Caco-2 (cell line): ENCODE measurements around the gene PSG5. TPM values are rescaled to one million over a fixed set of nuclear protein-coding genes. Genes with fewer than 3 reads are reported as not detected.
"Not testable (repeated sequence)": the region's sequence is repeated elsewhere in the genome, so short reads cannot be mapped to it uniquely, and the experiment has no call there.

Experiments used
- BruUV-seq: library from RNA; stranded (reverse); fragments of 400-500 nt; replicated peaks from 2 replicates; lab custom pipeline; 2021; lab: Mats Ljungman, UMichigan
- CTCF ChIA-PET: fragments of 300-600 bp; sonication (Branson Sonifier 250); formaldehyde crosslinking; loops from one replicate; lab custom pipeline; 2022; ENCODE audit warnings: antibody characterized with exemption; lab: Charles Lee
- POLR2A ChIA-PET: fragments of 300-600 bp; sonication (Branson Sonifier 250); formaldehyde crosslinking; loops from one replicate; lab custom pipeline; 2022; ENCODE audit warnings: antibody characterized with exemption; lab: Charles Lee
- DNase-seq, 2 experiments: peaks; one replicate each; pipeline versions ENCODE4 v3.0.0 to v3.0.0-alpha.2; 2020 to 2022
- H3K27me3 ChIP-seq: replicated peaks from 2 replicates; pipeline ENCODE4 v1.6.0; 2011; ENCODE audit warnings: low read length; ENCODE audit not compliant: control insufficient read depth, insufficient read depth
- H3K36me3 ChIP-seq: 2 replicates; pipeline ENCODE4 v1.5.1; 2011; ENCODE audit warnings: low read length; ENCODE audit not compliant: control insufficient read depth, insufficient read depth
- H3K4me1 ChIP-seq: fragments of 250-450 bp; sonication (Bioruptor Pico); 2 replicates; pipeline ENCODE4 v1.5.1; 2020; ENCODE audit warnings: mild to moderate bottlenecking
- H3K4me3 ChIP-seq: 2 replicates; pipeline ENCODE4 v1.5.1; 2011; ENCODE audit warnings: low read depth, mild to moderate bottlenecking, control low read depth, low read length
- H3K9me3 ChIP-seq: fragments of 250-450 bp; sonication (Bioruptor Pico); 2 replicates; pipeline ENCODE4 v1.5.1; 2020; ENCODE audit warnings: mild to moderate bottlenecking, moderate library complexity
- H3K27ac Mint-ChIP-seq: one replicate; pipeline ENCODE4 v1.8.0; 2022; ENCODE audit warnings: mixed read lengths; ENCODE audit not compliant: unreplicated experiment
- H3K27me3 Mint-ChIP-seq: one replicate; pipeline ENCODE4 v1.8.0; 2022; ENCODE audit warnings: mixed read lengths; ENCODE audit not compliant: insufficient read depth, unreplicated experiment
- H3K36me3 Mint-ChIP-seq: one replicate; pipeline ENCODE4 v1.8.0; 2022; ENCODE audit warnings: mild to moderate bottlenecking, mixed read lengths; ENCODE audit not compliant: insufficient read depth, unreplicated experiment
- H3K4me1 Mint-ChIP-seq: one replicate; pipeline ENCODE4 v1.8.0; 2022; ENCODE audit warnings: low read depth, mixed read lengths; ENCODE audit not compliant: unreplicated experiment
- H3K4me3 Mint-ChIP-seq: one replicate; pipeline ENCODE4 v1.8.0; 2022; ENCODE audit warnings: mild to moderate bottlenecking, moderate library complexity, mixed read lengths; ENCODE audit not compliant: unreplicated experiment
- H3K9me3 Mint-ChIP-seq: one replicate; pipeline ENCODE4 v1.8.0; 2022; ENCODE audit warnings: mixed read lengths; ENCODE audit not compliant: unreplicated experiment
- intact Hi-C: fragments of 100-400 bp; cut with micrococcal nuclease; formaldehyde crosslinking; loops from one replicate; pipeline ENCODE4 v1.10.0; 2022; ENCODE audit not compliant: unreplicated experiment
- total RNA-seq: library from RNA; stranded (reverse); gene quantifications from 2 replicates; pipeline ENCODE4 v1.2.3, GENCODE V29; 2022
- TF ChIP-seq, protein P1 (sequence below), 2 experiments: fragments of 200-600 bp in 1 of 2; IDR thresholded peaks; 1 replicate in 1 of 2; 2 replicates in 1 of 2; pipeline versions ENCODE4 v1.5.1 to v1.8.0; 2011 to 2022; ENCODE audit warnings: antibody characterized with exemption in 1 of 2, control low read depth in 1 of 2, inconsistent platforms in 1 of 2, low read depth in 1 of 2, low read length in 1 of 2, mild to moderate bottlenecking in 1 of 2, moderate library complexity in 1 of 2; ENCODE audit not compliant: insufficient read depth in 1 of 2, severe bottlenecking in 1 of 2, unreplicated experiment in 1 of 2

PSG5 gene
- total RNA-seq, 1 experiment from 2014 or later: 1.7 TPM

DNA sequence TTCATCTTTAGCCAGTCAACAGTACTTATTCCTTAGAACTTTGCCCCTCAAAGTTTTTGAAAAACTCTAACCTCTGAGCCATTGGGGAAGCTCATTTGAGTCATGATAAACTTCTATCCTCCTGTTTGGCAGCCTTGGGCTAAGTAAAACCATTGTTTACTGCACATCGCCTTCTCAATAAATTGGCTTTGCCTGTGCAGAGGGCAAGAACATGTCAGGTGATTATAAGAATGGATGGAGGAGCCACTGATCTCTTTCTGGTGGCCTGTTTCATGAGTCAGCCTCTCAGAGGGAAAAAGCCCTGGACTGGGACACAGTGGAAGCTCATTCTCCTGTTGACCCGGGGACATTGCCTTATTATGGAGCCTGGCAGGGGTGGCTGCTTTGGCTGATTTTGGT, 38.5 kb upstream of the PSG5 start:
- Histone ChIP-seq H3K9me3 (no peaks in the 10 kb centered on the region), H3K4me1 (no peaks in the 10 kb centered on the region), H3K27me3 (no peaks in the 10 kb centered on the region), H3K4me3 (no peak overlapping the region), H3K36me3 (no peaks in the 10 kb centered on the region)
- intact Hi-C loops: no loop called here
- BruUV-seq: no TSS peak
- no peaks in the 10 kb centered on the region for H3K4me1 Mint-ChIP-seq
- ChIA-PET CTCF (no interaction called here), POLR2A (no interaction called here)
- TF ChIP-seq, protein P1, sequence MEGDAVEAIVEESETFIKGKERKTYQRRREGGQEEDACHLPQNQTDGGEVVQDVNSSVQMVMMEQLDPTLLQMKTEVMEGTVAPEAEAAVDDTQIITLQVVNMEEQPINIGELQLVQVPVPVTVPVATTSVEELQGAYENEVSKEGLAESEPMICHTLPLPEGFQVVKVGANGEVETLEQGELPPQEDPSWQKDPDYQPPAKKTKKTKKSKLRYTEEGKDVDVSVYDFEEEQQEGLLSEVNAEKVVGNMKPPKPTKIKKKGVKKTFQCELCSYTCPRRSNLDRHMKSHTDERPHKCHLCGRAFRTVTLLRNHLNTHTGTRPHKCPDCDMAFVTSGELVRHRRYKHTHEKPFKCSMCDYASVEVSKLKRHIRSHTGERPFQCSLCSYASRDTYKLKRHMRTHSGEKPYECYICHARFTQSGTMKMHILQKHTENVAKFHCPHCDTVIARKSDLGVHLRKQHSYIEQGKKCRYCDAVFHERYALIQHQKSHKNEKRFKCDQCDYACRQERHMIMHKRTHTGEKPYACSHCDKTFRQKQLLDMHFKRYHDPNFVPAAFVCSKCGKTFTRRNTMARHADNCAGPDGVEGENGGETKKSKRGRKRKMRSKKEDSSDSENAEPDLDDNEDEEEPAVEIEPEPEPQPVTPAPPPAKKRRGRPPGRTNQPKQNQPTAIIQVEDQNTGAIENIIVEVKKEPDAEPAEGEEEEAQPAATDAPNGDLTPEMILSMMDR (IDR thresholded peaks at IDR 0.05; ENCODE audit: insufficient read depth in 1 of 2, low read depth in 1 of 2, low read length in 1 of 2, severe bottlenecking in 1 of 2, unreplicated experiment in 1 of 2): no peak
- DNase-seq: no peak
- no peak overlapping the region for H3K4me3 Mint-ChIP-seq
- H3K36me3 Mint-ChIP-seq: no peaks in the 10 kb centered on the region
- peaks cover 11% of the 10 kb centered on the region for H3K9me3 Mint-ChIP-seq
- no peak overlapping the region for H3K27ac Mint-ChIP-seq
- H3K27me3 Mint-ChIP-seq: no peaks in the 10 kb centered on the region

DNA sequence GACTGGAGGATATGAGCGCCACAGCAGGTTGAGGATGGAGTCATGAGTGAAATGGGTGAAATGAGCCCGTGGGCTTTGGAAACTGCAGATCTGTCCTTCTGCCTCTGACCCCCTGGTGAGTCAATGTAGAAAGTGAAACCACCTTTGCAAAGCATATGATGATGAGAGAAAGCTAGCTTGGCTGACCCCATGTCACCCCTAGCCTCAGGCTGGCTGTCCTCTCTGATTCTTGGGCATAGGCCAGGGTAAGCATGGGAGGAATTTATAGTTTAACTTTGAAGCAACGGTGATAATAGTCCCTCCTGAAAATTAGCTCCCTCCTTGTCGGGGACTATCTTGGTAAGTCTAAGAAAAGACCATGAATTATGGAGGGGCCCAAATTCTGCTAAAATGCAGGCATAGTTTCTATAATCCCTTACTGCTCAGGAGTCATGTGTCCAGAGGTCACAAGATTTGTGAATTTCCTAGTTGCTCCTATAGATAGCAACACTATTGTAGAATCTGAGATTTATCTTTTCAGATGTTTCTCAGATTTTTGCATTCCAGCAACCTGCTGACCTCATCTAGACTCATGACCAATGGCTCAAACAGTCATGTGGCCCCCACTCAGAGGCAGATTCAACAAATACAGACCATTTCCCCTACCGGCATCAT, 38.0 kb upstream of the PSG5 start:
- H3K27me3 Mint-ChIP-seq, intact Hi-C loops, H3K4me1 ChIP-seq, H3K9me3 Mint-ChIP-seq, BruUV-seq, H3K27me3 ChIP-seq, DNase-seq, CTCF ChIA-PET, H3K4me1 Mint-ChIP-seq, H3K4me3 ChIP-seq, H3K4me3 Mint-ChIP-seq, POLR2A ChIA-PET, H3K36me3 Mint-ChIP-seq, H3K36me3 ChIP-seq, H3K27ac Mint-ChIP-seq, H3K9me3 ChIP-seq: not testable (repeated sequence)

DNA sequence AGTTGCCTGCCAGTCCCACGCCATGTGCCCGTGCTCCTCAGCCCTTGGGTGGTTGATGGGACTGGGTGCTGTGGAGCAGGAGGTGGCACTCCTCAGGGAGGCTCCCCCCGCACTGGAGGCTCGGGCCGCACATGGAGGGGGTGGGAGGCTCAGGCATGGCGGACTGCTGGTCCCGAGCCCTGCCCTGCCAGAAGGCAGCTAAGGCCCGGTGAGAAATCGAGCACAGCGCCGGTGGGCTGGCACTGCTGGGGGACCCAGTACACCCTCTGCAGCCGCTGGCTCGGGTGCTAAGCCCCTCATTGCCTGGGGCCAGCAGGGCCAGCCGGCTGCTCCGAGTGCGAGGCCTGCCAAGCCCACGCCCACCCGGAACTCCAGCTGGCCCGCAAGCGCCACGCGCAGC, 35.6 kb upstream of the PSG5 start:
- H3K36me3 Mint-ChIP-seq, intact Hi-C loops, DNase-seq, H3K36me3 ChIP-seq, POLR2A ChIA-PET, H3K9me3 ChIP-seq, H3K4me1 ChIP-seq, BruUV-seq, H3K4me1 Mint-ChIP-seq, H3K27ac Mint-ChIP-seq, H3K9me3 Mint-ChIP-seq, H3K27me3 Mint-ChIP-seq, CTCF ChIA-PET, H3K4me3 Mint-ChIP-seq, H3K27me3 ChIP-seq, H3K4me3 ChIP-seq: not testable (repeated sequence)

DNA sequence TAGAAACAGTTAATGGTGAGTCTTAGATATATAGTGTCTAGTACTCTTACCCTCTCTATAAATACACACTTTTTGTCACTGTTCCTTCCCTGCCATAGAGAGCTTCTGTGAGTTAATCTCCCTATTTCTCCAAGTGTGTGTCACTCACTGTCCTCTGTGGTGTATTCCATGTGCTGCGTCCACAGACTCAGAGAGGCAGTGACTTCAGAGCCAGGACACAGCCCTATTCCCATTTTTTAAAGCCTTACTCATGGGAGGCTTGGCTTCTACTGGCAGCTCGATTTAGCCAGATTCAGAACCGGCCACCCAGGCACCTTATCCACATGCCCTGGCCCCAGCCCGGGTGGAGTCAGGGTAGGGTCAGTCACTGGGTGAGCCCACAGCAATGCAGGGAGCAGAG, 32.8 kb upstream of the PSG5 start:
- H3K4me3 Mint-ChIP-seq, H3K27me3 Mint-ChIP-seq, BruUV-seq, POLR2A ChIA-PET, H3K4me1 Mint-ChIP-seq, DNase-seq, H3K4me1 ChIP-seq, CTCF ChIA-PET, H3K4me3 ChIP-seq, H3K36me3 Mint-ChIP-seq, H3K9me3 ChIP-seq, H3K27ac Mint-ChIP-seq, H3K36me3 ChIP-seq, H3K27me3 ChIP-seq, intact Hi-C loops: not testable (repeated sequence)
- H3K9me3 Mint-ChIP-seq: peaks cover 10% of the 10 kb centered on the region

DNA sequence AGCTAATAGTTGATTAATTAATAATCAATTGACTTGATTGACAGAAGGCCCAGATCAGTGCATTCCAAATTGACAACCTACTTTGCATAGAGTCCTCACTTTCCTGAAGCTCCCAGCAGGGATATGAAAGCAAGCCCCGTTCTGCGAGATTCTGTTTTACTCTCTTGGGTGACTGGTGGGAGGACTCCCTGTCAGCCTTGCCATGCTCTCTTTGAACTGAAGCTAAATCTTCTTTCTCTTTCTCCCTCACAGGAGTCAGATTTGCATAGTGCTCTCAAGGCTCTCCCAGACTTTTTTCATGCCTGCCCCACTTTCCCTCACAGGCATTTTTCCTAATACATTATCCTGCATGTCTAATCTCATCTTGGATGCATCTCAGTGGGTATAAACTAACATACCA, 29.5 kb upstream of the PSG5 start:
- intact Hi-C loops, H3K36me3 ChIP-seq, POLR2A ChIA-PET, H3K4me1 Mint-ChIP-seq, H3K36me3 Mint-ChIP-seq, H3K27me3 ChIP-seq, H3K4me3 Mint-ChIP-seq, H3K4me1 ChIP-seq, H3K9me3 ChIP-seq, H3K27me3 Mint-ChIP-seq, BruUV-seq, H3K27ac Mint-ChIP-seq, CTCF ChIA-PET, DNase-seq, H3K4me3 ChIP-seq: not testable (repeated sequence)
- peaks cover 12% of the 10 kb centered on the region for H3K9me3 Mint-ChIP-seq
